Endothelial cell of umbilical vein (primary cell): ENCODE results near the gene LAMB3. TPM values are rescaled to one million over a fixed set of nuclear protein-coding genes. Genes with fewer than 3 reads are reported as not detected.

ENCODE experiments used
- BruUV-seq: library from RNA; stranded (reverse); fragments of 400-500 nt; replicated peaks from 2 replicates; lab custom pipeline; 2021; lab: Mats Ljungman, UMichigan
- CTCF ChIA-PET: fragments of 300-600, 350-600 bp; sonication (Branson Sonifier 250); formaldehyde crosslinking; loops from one replicate; lab custom pipeline; 2021; ENCODE audit warnings: antibody characterized with exemption, inconsistent platforms; lab: Charles Lee
- POLR2A ChIA-PET: fragments of 300-600, 350-600 bp; sonication (Branson Sonifier 250); formaldehyde crosslinking; loops from one replicate; lab custom pipeline; 2021; ENCODE audit warnings: antibody characterized with exemption, inconsistent platforms; lab: Charles Lee
- DNase-seq: peaks from one replicate; pipeline ENCODE4 v3.0.0-alpha.2; 2011; ENCODE audit warnings: low read depth, low spot score
- FAIRE-seq: peaks from 2 replicates; lab custom pipeline; 2011; peaks lifted over from hg19 to GRCh38; lab: Jason Lieb, UNC
- H2AFZ ChIP-seq: 2 replicates; pipeline ENCODE4 v1.6.0; 2012; ENCODE audit warnings: low read depth, low read length, control low read depth, inconsistent platforms
- H3K27ac ChIP-seq: 2 replicates; pipeline ENCODE4 v1.5.1; 2011; ENCODE audit warnings: low read depth, mild to moderate bottlenecking, control low read depth, low read length, moderate library complexity; ENCODE audit not compliant: insufficient read depth
- H3K27me3 ChIP-seq, 2 experiments: 2 replicates each; pipeline versions ENCODE4 v1.6.0 to v1.6.1; 2011; ENCODE audit warnings: low read length in 2 of 2, mixed read lengths in 1 of 2; ENCODE audit not compliant: control insufficient read depth in 2 of 2, insufficient read depth in 2 of 2
- H3K36me3 ChIP-seq, 2 experiments: 2 replicates in 1 of 2; 3 replicates in 1 of 2; pipeline ENCODE4 v1.5.1; 2011; ENCODE audit warnings: low read length in 2 of 2, mild to moderate bottlenecking in 1 of 2, moderate library complexity in 1 of 2; ENCODE audit not compliant: control insufficient read depth in 2 of 2, insufficient read depth in 2 of 2; ENCODE audit errors: extremely low read depth in 1 of 2
- H3K4me1 ChIP-seq: 3 replicates; pipeline ENCODE4 v1.5.1; 2011; ENCODE audit warnings: mild to moderate bottlenecking, low read length; ENCODE audit not compliant: control insufficient read depth, insufficient read depth; ENCODE audit errors: extremely low read depth
- H3K4me2 ChIP-seq: 2 replicates; pipeline ENCODE4 v1.6.1; 2011; ENCODE audit warnings: low read length, control low read depth, mixed read lengths; ENCODE audit not compliant: insufficient read depth
- H3K4me3 ChIP-seq, 3 experiments: fragments of 200-600 bp in 1 of 3; sonication (generic), shearing (Covaris generic) in 1 of 3; replicated peaks in 1 of 3; 2 replicates each; pipeline ENCODE4 v1.5.1; 2011 to 2016; ENCODE audit warnings: control low read depth in 3 of 3, low read length in 3 of 3, mild to moderate bottlenecking in 2 of 3, inconsistent platforms in 1 of 3, low read depth in 1 of 3, moderate library complexity in 1 of 3; ENCODE audit not compliant: insufficient read depth in 1 of 3
- H3K79me2 ChIP-seq: 2 replicates; pipeline ENCODE4 v1.6.0; 2012; ENCODE audit warnings: low read length, inconsistent platforms; ENCODE audit not compliant: control insufficient read depth, insufficient read depth
- H3K9ac ChIP-seq: replicated peaks from 2 replicates; pipeline ENCODE3; 2011; ENCODE audit warnings: low read length, control low read depth; ENCODE audit not compliant: insufficient read depth; ENCODE audit errors: extremely low read depth
- H3K9me1 ChIP-seq: replicated peaks from 3 replicates; pipeline ENCODE4 v1.6.0; 2011; ENCODE audit warnings: mild to moderate bottlenecking, low read length; ENCODE audit not compliant: control insufficient read depth, insufficient read depth; ENCODE audit errors: extremely low read depth
- H3K9me3 ChIP-seq: replicated peaks from 2 replicates; pipeline ENCODE4 v1.5.1; 2012; ENCODE audit warnings: low read length, inconsistent platforms; ENCODE audit not compliant: control insufficient read depth, insufficient read depth
- H4K20me1 ChIP-seq: replicated peaks from 2 replicates; pipeline ENCODE3; 2011; ENCODE audit warnings: mild to moderate bottlenecking, low read length; ENCODE audit not compliant: control insufficient read depth, insufficient read depth; ENCODE audit errors: extremely low read depth
- EZH2 ChIP-seq: IDR thresholded peaks from 2 replicates; pipeline ENCODE4 v1.6.1; 2012; ENCODE audit warnings: borderline replicate concordance, low read depth, mild to moderate bottlenecking, moderate library complexity, low read length, inconsistent platforms; ENCODE audit not compliant: severe bottlenecking
- FOS ChIP-seq: IDR thresholded peaks from 2 replicates; pipeline ENCODE4 v1.6.1; 2011; ENCODE audit warnings: mild to moderate bottlenecking, low read length, moderate library complexity, borderline replicate concordance; ENCODE audit not compliant: insufficient read depth
- GATA2 ChIP-seq: IDR thresholded peaks from 2 replicates; pipeline ENCODE4 v1.7.0; 2011; ENCODE audit warnings: low read depth, mild to moderate bottlenecking, moderate library complexity, mixed read lengths, low read length; ENCODE audit not compliant: insufficient read length, insufficient read depth
- JUN ChIP-seq: IDR thresholded peaks from 2 replicates; pipeline ENCODE4 v1.6.1; 2011; ENCODE audit warnings: borderline replicate concordance, low read depth; ENCODE audit not compliant: insufficient read length, insufficient read depth
- MYC ChIP-seq: IDR thresholded peaks from one replicate; pipeline ENCODE4 v1.6.1; 2011; ENCODE audit warnings: mild to moderate bottlenecking, low read depth, low read length
- POLR2A ChIP-seq: IDR thresholded peaks from 2 replicates; pipeline ENCODE4 v1.6.1; 2012; ENCODE audit warnings: low read depth, mild to moderate bottlenecking, control low read depth, low read length
- POLR2AphosphoS5 ChIP-seq: IDR thresholded peaks from 2 replicates; pipeline ENCODE4 v1.6.1; 2012; ENCODE audit warnings: low read depth, mild to moderate bottlenecking, control low read depth, low read length, moderate library complexity; ENCODE audit not compliant: insufficient read depth
- dilution Hi-C: fragments of 300-500 bp; cut with MboI; formaldehyde crosslinking; loops from one replicate; pipeline ENCODE4 v1.15.0; 2019; ENCODE audit warnings: low sequenced_read_pairs; ENCODE audit not compliant: extremely low pct_ligation_motif_present
- intact Hi-C: fragments of 100-400 bp; cut with micrococcal nuclease; formaldehyde crosslinking; loops from one replicate; pipeline ENCODE4 v1.10.0; 2022
- polyA plus RNA-seq, 4 experiments: library from polyadenylated mRNA; depleted of rRNA in 3 of 4; stranded (reverse) in 3 of 4; unstranded in 1 of 4; fragments of >200 nt; gene quantifications; 2 replicates each; pipeline versions ENCODE4 v1.2.1 to v1.2.3, GENCODE V29; 2011 to 2012; ENCODE audit warnings: missing spikeins in 1 of 4
- total RNA-seq: library from RNA; stranded (reverse); gene quantifications from 2 replicates; pipeline ENCODE4 v1.2.3, GENCODE V29; 2021
- TF ChIP-seq, protein P1 (sequence below), 2 donors: IDR thresholded peaks; 1 replicate in 1 of 2; 2 replicates in 1 of 2; pipeline ENCODE4 v1.5.1; 2011; ENCODE audit warnings: low read length in 2 of 2, mild to moderate bottlenecking in 2 of 2, moderate library complexity in 2 of 2, control low read depth in 1 of 2, inconsistent platforms in 1 of 2, low read depth in 1 of 2; ENCODE audit not compliant: insufficient read depth in 1 of 2; ENCODE audit errors: extremely low read depth in 1 of 2
- TF ChIP-seq, protein P2 (sequence below): IDR thresholded peaks from 2 replicates; pipeline ENCODE4 v1.6.1; 2011; ENCODE audit not compliant: insufficient read depth, insufficient read length

LAMB3 gene
- total and polyA plus RNA-seq, 2 donors (not counting 3 experiments of a cell fraction or from before 2014, with no cell fraction given), result 2.6 to 3.1 TPM

DNA sequence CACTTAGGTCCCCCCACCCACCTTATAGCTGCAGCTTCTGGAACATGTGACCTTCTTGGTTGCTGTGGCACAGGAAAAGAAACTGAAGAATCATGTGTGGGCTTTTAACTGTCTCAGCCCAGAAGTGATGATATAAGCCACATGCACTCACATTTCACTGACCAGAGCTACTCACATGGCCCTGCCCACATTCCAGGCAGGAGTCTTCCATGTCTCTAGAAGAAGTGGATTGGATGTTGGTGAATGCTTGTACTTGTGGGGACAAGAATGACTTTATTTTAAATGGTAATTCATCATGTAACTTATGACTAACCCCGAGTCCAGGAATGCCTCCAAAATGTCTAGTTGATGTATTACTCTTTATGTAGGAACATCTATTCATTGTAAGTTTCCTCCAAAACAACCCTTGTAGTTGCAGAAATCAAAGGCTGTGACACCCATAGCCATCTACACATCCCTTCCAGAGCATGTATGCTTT is 84.5 kb downstream of the LAMB3 start:
- POLR2A ChIA-PET, result no interaction called here
- no peak for DNase-seq
- no peaks in the 10 kb centered on the region for H3K9me3 ChIP-seq
- H3K79me2 ChIP-seq, result no peaks in the 10 kb centered on the region
- TF ChIP-seq, protein P1, sequence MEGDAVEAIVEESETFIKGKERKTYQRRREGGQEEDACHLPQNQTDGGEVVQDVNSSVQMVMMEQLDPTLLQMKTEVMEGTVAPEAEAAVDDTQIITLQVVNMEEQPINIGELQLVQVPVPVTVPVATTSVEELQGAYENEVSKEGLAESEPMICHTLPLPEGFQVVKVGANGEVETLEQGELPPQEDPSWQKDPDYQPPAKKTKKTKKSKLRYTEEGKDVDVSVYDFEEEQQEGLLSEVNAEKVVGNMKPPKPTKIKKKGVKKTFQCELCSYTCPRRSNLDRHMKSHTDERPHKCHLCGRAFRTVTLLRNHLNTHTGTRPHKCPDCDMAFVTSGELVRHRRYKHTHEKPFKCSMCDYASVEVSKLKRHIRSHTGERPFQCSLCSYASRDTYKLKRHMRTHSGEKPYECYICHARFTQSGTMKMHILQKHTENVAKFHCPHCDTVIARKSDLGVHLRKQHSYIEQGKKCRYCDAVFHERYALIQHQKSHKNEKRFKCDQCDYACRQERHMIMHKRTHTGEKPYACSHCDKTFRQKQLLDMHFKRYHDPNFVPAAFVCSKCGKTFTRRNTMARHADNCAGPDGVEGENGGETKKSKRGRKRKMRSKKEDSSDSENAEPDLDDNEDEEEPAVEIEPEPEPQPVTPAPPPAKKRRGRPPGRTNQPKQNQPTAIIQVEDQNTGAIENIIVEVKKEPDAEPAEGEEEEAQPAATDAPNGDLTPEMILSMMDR (IDR thresholded peaks at IDR 0.05; ENCODE audit: extremely low read depth in 1 of 2, insufficient read depth in 1 of 2, low read depth in 1 of 2, low read length in 2 of 2), result no peak
- TF ChIP-seq EZH2 (no peak), JUN (no peak), GATA2 (no peak), POLR2A (no peak), FOS (no peak), MYC (no peak), POLR2AphosphoS5 (no peak)
- TF ChIP-seq, protein P2, sequence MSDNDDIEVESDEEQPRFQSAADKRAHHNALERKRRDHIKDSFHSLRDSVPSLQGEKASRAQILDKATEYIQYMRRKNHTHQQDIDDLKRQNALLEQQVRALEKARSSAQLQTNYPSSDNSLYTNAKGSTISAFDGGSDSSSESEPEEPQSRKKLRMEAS, result no peak
- no peak overlapping the region for H3K4me3 ChIP-seq
- peaks cover 14 to 17% of the 10 kb centered on the region in 2 experiments for H3K27me3 ChIP-seq
- no peak overlapping the region for H3K9ac ChIP-seq
- no peak for FAIRE-seq
- H3K9me1 ChIP-seq, result no peaks in the 10 kb centered on the region
- no peaks in the 10 kb centered on the region for H3K4me1 ChIP-seq
- no peaks in the 10 kb centered on the region for H4K20me1 ChIP-seq
- intact Hi-C loops (loop anchor here (5.0 to 10.0 kb wide), 2 partner anchors 215 to 417 kb away; no protein-coding TSS in a partner anchor), dilution Hi-C loops (no loop called here)
- no peaks in the 10 kb centered on the region for H3K36me3 ChIP-seq
- no peak overlapping the region for H2AFZ ChIP-seq
- CTCF ChIA-PET, result interaction anchor here (1.1 to 5.0 kb wide), 13 partner anchors 8 to 358 kb away, joined by 3 to 65 read pairs (median 5); partner anchors contain the start of gene CAMK1G
- no peak overlapping the region for H3K4me2 ChIP-seq
- BruUV-seq, result no TSS peak
- H3K27ac ChIP-seq, result no peak overlapping the region
